A673 (cell line): ENCODE measurements around the gene XPO5.

ENCODE experiments used
- EZH2 ChIP-seq: fragments of 200-600 bp; sonication (generic); IDR thresholded peaks from 2 replicates; pipeline ENCODE4 v1.6.1; 2017; ENCODE audit warnings: borderline replicate concordance, low read depth, mild to moderate bottlenecking, mixed read lengths, antibody characterized with exemption, low read length; ENCODE audit not compliant: poor library complexity, severe bottlenecking
- TF ChIP-seq, protein P1 (sequence below): fragments of 300-800, 200-600 bp; sonication (generic); conservative IDR thresholded peaks from 2 replicates; pipeline ENCODE4 v1.5.1; 2017; ENCODE audit warnings: low read depth, mild to moderate bottlenecking, antibody characterized with exemption, low read length, moderate library complexity, mixed read lengths

DNA sequence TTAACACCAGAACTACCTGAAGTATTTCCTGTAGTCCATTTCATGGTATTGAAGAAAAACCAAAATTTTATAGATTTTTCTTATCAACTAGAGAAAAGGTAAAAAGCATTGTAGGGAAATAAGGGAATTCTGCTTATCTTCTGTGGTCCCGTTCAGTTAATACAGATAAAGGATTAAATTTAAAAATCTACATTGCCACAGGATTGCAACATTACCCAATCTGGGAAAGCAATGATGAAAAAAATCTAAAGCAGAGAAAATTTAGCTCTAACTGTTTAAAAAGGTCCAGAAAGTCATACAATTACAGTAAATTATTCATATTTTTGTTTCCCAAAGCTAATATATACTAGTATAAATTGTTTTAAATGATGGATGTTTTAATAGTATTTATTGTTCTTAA lies 18.1 kb upstream of the XPO5 start:
- TF ChIP-seq, protein P1, sequence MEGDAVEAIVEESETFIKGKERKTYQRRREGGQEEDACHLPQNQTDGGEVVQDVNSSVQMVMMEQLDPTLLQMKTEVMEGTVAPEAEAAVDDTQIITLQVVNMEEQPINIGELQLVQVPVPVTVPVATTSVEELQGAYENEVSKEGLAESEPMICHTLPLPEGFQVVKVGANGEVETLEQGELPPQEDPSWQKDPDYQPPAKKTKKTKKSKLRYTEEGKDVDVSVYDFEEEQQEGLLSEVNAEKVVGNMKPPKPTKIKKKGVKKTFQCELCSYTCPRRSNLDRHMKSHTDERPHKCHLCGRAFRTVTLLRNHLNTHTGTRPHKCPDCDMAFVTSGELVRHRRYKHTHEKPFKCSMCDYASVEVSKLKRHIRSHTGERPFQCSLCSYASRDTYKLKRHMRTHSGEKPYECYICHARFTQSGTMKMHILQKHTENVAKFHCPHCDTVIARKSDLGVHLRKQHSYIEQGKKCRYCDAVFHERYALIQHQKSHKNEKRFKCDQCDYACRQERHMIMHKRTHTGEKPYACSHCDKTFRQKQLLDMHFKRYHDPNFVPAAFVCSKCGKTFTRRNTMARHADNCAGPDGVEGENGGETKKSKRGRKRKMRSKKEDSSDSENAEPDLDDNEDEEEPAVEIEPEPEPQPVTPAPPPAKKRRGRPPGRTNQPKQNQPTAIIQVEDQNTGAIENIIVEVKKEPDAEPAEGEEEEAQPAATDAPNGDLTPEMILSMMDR = no peak
- no peak for TF ChIP-seq EZH2
